Neural progenitor cell (in vitro differentiated cells): Measurements from ENCODE around the gene BMERB1.

Experiments
- CTCF ChIP-seq: fragments of 200-600 bp; sonication (generic); IDR thresholded peaks from 2 replicates; pipeline ENCODE4 v1.5.1; 2017; ENCODE audit warnings: antibody characterized with exemption, mild to moderate bottlenecking
- EZH2phosphoT487 ChIP-seq: fragments of 200-600 bp; sonication (generic); IDR thresholded peaks from 2 replicates; pipeline ENCODE4 v1.6.1; 2017; ENCODE audit warnings: antibody characterized with exemption

DNA sequence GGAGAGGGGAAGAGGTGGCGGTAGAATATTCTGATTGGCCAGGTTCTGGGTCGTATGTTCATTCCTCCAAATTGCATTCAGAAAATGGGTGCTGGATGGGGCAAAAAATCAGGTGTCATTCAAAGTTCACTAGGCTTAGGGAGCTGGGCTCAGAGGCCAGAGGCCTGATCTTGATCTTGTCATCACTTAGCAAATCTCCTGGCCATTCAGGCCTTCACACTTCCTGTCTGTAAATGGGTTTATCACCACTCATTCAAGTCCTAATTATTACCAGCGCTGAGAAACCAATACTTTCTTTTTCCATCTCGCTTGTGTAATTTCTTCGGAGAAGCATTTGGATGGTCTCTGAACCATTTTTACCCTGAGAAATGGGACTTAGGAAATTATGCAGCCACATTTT is 50.8 kb downstream of the BMERB1 start:
- TF ChIP-seq CTCF (no peak), EZH2phosphoT487 (no peak)
